K562 (cell line): ENCODE data around the gene NKD1. TPM values are rescaled to one million over a fixed set of nuclear protein-coding genes. Genes with fewer than 3 reads are reported as not detected.

ENCODE experiments used
- ATAC-seq: fragments of 200-7000 bp; cut with Tn5 transposase; 3 replicates; pipeline ENCODE4 v1.9.1; 2020; ENCODE audit warnings: moderate library complexity
- BruUV-seq: library from RNA; stranded (reverse); fragments of 400-500 nt; replicated peaks from 2 replicates; lab custom pipeline; 2021; lab: Mats Ljungman, UMichigan
- CTCF ChIA-PET: fragments of 300-600 bp; formaldehyde crosslinking; extraction: SDS; loops from one replicate; lab custom pipeline; 2021; ENCODE audit warnings: low intra/inter-chr PET ratio; lab: Yijun Ruan, JAX
- POLR2A ChIA-PET: fragments of 300-600, 350-650 bp; sonication (Branson Sonifier 250); formaldehyde crosslinking; extraction: SDS; loops from one replicate; lab custom pipeline; 2021; ENCODE audit warnings: antibody characterized with exemption, inconsistent platforms; lab: Yijun Ruan, JAX
- DNase-seq, 4 experiments: peaks; one replicate each; pipeline versions ENCODE4 v3.0.0 to v3.0.0-alpha.2; 2011 to 2018; ENCODE audit warnings: low spot score in 3 of 4, mixed read lengths in 3 of 4; ENCODE audit errors: extremely low read depth in 1 of 4
- FAIRE-seq: peaks from 2 replicates; lab custom pipeline; 2011; peaks lifted over from hg19 to GRCh38; lab: Jason Lieb, UNC
- H2AFZ ChIP-seq: 2 replicates; pipeline ENCODE4 v1.6.0; 2011; ENCODE audit warnings: low read depth, low read length, control low read depth, inconsistent platforms
- H3K27ac ChIP-seq: fragments of 200-600 bp; 3 replicates; pipeline ENCODE4 v1.8.0; 2011; ENCODE audit warnings: low read depth, mild to moderate bottlenecking, control low read depth, inconsistent platforms, low read length, moderate library complexity, mixed read lengths; ENCODE audit errors: extremely low read depth
- H3K27me3 ChIP-seq, 2 experiments: fragments of 300-600 bp in 1 of 2; 2 replicates in 1 of 2; 3 replicates in 1 of 2; pipeline versions ENCODE4 v1.6.0 to v1.8.0; 2011; ENCODE audit warnings: inconsistent platforms in 2 of 2, low read length in 2 of 2, mild to moderate bottlenecking in 1 of 2, mixed read lengths in 1 of 2, moderate library complexity in 1 of 2; ENCODE audit not compliant: control insufficient read depth in 2 of 2, insufficient read depth in 2 of 2
- H3K36me3 ChIP-seq: fragments of 300-600 bp; 3 replicates; pipeline ENCODE4 v1.8.0; 2011; ENCODE audit warnings: mild to moderate bottlenecking, low read length, inconsistent platforms; ENCODE audit not compliant: control insufficient read depth, insufficient read depth
- H3K4me1 ChIP-seq, 2 experiments: fragments of 200-600 bp in 1 of 2; replicated peaks in 1 of 2; 2 replicates in 1 of 2; 3 replicates in 1 of 2; pipeline versions ENCODE4 v1.5.1 to v1.8.0; 2011; ENCODE audit warnings: inconsistent platforms in 2 of 2, low read length in 2 of 2, mild to moderate bottlenecking in 1 of 2, mixed read lengths in 1 of 2, moderate library complexity in 1 of 2; ENCODE audit not compliant: control insufficient read depth in 2 of 2, insufficient read depth in 2 of 2
- H3K4me2 ChIP-seq: 2 replicates; pipeline ENCODE4 v1.6.1; 2011; ENCODE audit warnings: low read length, control low read depth, inconsistent platforms, mixed read lengths; ENCODE audit not compliant: insufficient read depth
- H3K4me3 ChIP-seq: fragments of 200-600 bp; sonication (generic), shearing (Covaris generic); 2 replicates; pipeline ENCODE4 v1.5.1; 2016; ENCODE audit warnings: control low read depth, inconsistent platforms
- H3K79me2 ChIP-seq: fragments of 200-600 bp; 3 replicates; pipeline ENCODE4 v1.8.0; 2011; ENCODE audit warnings: low read length, inconsistent platforms; ENCODE audit not compliant: control insufficient read depth, insufficient read depth
- H3K9ac ChIP-seq, 2 experiments: 2 replicates each; pipeline versions ENCODE4 v1.6.0 to v1.6.1; 2011; ENCODE audit warnings: low read depth in 2 of 2, low read length in 2 of 2, control low read depth in 1 of 2, inconsistent platforms in 1 of 2, mild to moderate bottlenecking in 1 of 2, mixed read lengths in 1 of 2; ENCODE audit not compliant: insufficient read depth in 1 of 2
- H3K9me1 ChIP-seq: one replicate; pipeline ENCODE4 v1.6.0; 2011; ENCODE audit warnings: inconsistent platforms, mild to moderate bottlenecking, low read length, moderate library complexity; ENCODE audit not compliant: control insufficient read depth, insufficient read depth
- H3K9me3 ChIP-seq: replicated peaks from 2 replicates; pipeline ENCODE4 v1.5.1; 2011; ENCODE audit warnings: low read depth, low read length, inconsistent platforms; ENCODE audit not compliant: control insufficient read depth, insufficient read depth
- H4K20me1 ChIP-seq: replicated peaks from 2 replicates; pipeline ENCODE4 v1.6.1; 2011; ENCODE audit warnings: low read length, inconsistent platforms, mixed read lengths; ENCODE audit not compliant: control insufficient read depth, insufficient read depth
- CREB3 ChIP-seq: fragments of 450-650 bp; conservative IDR thresholded peaks from 2 replicates; pipeline ENCODE4 v1.6.1; 2016; ENCODE audit warnings: missing genetic modification characterization, low read depth, mild to moderate bottlenecking, missing compliant biosample characterization, moderate library complexity
- GTF2B ChIP-seq: IDR thresholded peaks from 2 replicates; pipeline ENCODE4 v1.6.1; 2011; ENCODE audit not compliant: insufficient read length; ENCODE audit errors: extremely low read depth
- MXI1 ChIP-seq: IDR thresholded peaks from 2 replicates; pipeline ENCODE4 v1.6.1; 2011; ENCODE audit warnings: low read depth, mild to moderate bottlenecking, improper control_type of control experiment, low read length
- NFE2L1 ChIP-seq: fragments of 450-650 bp; IDR thresholded peaks from 2 replicates; pipeline ENCODE4 v1.6.1; 2016; ENCODE audit warnings: missing genetic modification characterization, low read depth, mild to moderate bottlenecking, missing compliant biosample characterization, moderate library complexity, borderline replicate concordance
- PURB ChIP-seq: sonication (generic); formaldehyde crosslinking; IDR thresholded peaks from 2 replicates; pipeline ENCODE4 v1.9.0; 2021; ENCODE audit warnings: low read depth, mild to moderate bottlenecking, missing genetic modification reagents
- RBFOX2 ChIP-seq: fragments of 200-400 bp; formaldehyde crosslinking; IDR thresholded peaks from 2 replicates; pipeline ENCODE4 v1.6.1; 2017; ENCODE audit warnings: low read depth, mild to moderate bottlenecking, low read length, moderate library complexity
- SAP30 ChIP-seq: fragments of 200-600 bp; sonication (generic); IDR thresholded peaks from 2 replicates; pipeline ENCODE4 v1.6.1; 2012; ENCODE audit warnings: borderline replicate concordance, low read depth, mild to moderate bottlenecking, moderate library complexity, low read length, control low read depth, inconsistent platforms; ENCODE audit not compliant: insufficient read depth, poor library complexity, severe bottlenecking
- STAG1 ChIP-seq: sonication (generic); formaldehyde crosslinking; IDR thresholded peaks from 2 replicates; pipeline ENCODE4 v1.5.0; 2020; ENCODE audit warnings: missing genetic modification reagents, borderline replicate concordance
- TFE3 ChIP-seq: fragments of 450-650 bp; formaldehyde crosslinking; IDR thresholded peaks from 2 replicates; pipeline ENCODE4 v1.4.0; 2020; ENCODE audit warnings: mild to moderate bottlenecking, mixed read lengths
- XRCC3 ChIP-seq: fragments of 450-650 bp; IDR thresholded peaks from 2 replicates; pipeline ENCODE4 v1.6.1; 2017; ENCODE audit warnings: mild to moderate bottlenecking, moderate library complexity
- YBX1 ChIP-seq: fragments of 450-650 bp; IDR thresholded peaks from 2 replicates; pipeline ENCODE4 v1.7.1; 2016; ENCODE audit warnings: mild to moderate bottlenecking
- ZBTB43 ChIP-seq: sonication (generic); formaldehyde crosslinking; IDR thresholded peaks from 2 replicates; pipeline ENCODE4 v1.8.0; 2023; ENCODE audit warnings: mild to moderate bottlenecking, missing genetic modification reagents
- ZBTB49 ChIP-seq: sonication (generic); formaldehyde crosslinking; IDR thresholded peaks from 2 replicates; pipeline ENCODE4 v1.8.0; 2022; ENCODE audit warnings: missing genetic modification reagents, mild to moderate bottlenecking, borderline replicate concordance
- ZNF121 ChIP-seq: sonication (generic); formaldehyde crosslinking; conservative IDR thresholded peaks from 2 replicates; pipeline ENCODE4 v1.8.0; 2022; ENCODE audit warnings: missing genetic modification reagents
- WGBS: fragments of 100-300 bp; shearing (Covaris generic); methylation state at CpG from one replicate; pipeline ENCODE4 v1.1.6; 2016; ENCODE audit warnings: low coverage, mixed read lengths; ENCODE audit not compliant: insufficient coverage; ENCODE audit errors: missing lambda C conversion rate; 5-methylcytosine and 5-hydroxymethylcytosine counted together
- in situ Hi-C: fragments of 300-500 bp; cut with MboI; formaldehyde crosslinking; loops from 4 replicates; pipeline ENCODE4 v1.15.0; 2018; ENCODE audit warnings: inconsistent platforms, mixed read lengths
- intact Hi-C: fragments of 100-400 bp; cut with micrococcal nuclease; formaldehyde crosslinking; loops from 2 replicates; pipeline ENCODE4 v1.14.2; 2022
- polyA plus RNA-seq, 8 experiments: library from polyadenylated mRNA; depleted of rRNA in 4 of 8; stranded (reverse) in 5 of 8; unstranded in 3 of 8; fragments of >200 nt; fragmentation: Nextera tagmentation in 2 of 8; fragmentation: Illumina TruSeq in 1 of 8; extraction: Ambion mirVana in 2 of 8; extraction: Trizol in 1 of 8; gene quantifications; 2 replicates each; pipeline versions ENCODE4 v1.2.1 to v1.2.3, GENCODE V29; 2011 to 2014; ENCODE audit warnings: inconsistent platforms in 1 of 8, missing spikeins in 1 of 8
- total RNA-seq, 7 experiments: library from RNA; depleted of rRNA in 6 of 7; stranded (reverse); fragments of >200 nt in 6 of 7; fragmentation: Illumina TruSeq in 2 of 7; extraction: Trizol in 2 of 7; gene quantifications; 2 replicates each; pipeline versions ENCODE4 v1.2.1 to v1.2.3, GENCODE V29; 2011 to 2021; ENCODE audit warnings: low replicate concordance in 1 of 7

NKD1 gene
- total and polyA plus RNA-seq, 9 of the 15 experiments (the other 6 are each of a cell fraction or from before 2014, with no cell fraction given), result under 0.01 to 0.24 (median 0.04) TPM; not detected in 2

- Histone ChIP-seq H3K27ac (no peak overlapping the region), H3K4me3 (no peak overlapping the region), H3K4me2 (no peak overlapping the region), H3K36me3 (no peaks in the 10 kb centered on the region), H3K9me3 (no peaks in the 10 kb centered on the region), H3K27me3 (peaks cover 8 to 52% of the 10 kb centered on the region in 2 experiments), H3K9ac (no peak overlapping the region), H4K20me1 (0 out of 2 replicates have a peak, but pooled peaks cover 5% of the 10 kb centered on the region), H2AFZ (no peak overlapping the region), H3K4me1 (no peaks in the 10 kb centered on the region), H3K79me2 (no peaks in the 10 kb centered on the region), H3K9me1 (peaks cover 5% of the 10 kb centered on the region)
- in situ Hi-C loops (no loop called here), intact Hi-C loops (no loop called here)
- FAIRE-seq, result no peak
- ChIA-PET POLR2A (interaction anchor here (0.5 kb wide), 1 partner anchor 167 kb away, joined by 3 read pairs; no protein-coding TSS in a partner anchor), CTCF (no interaction called here)
- DNase-seq, result no peak
- 1% methylated on average over 15 of the region's 20 CpGs for WGBS
- no TSS peak for BruUV-seq
- no peak for ATAC-seq
- TF ChIP-seq YBX1, result no peak
- no peak for TF ChIP-seq CREB3 (tag)
- no peak for TF ChIP-seq RBFOX2
- no peak for TF ChIP-seq ZNF121 (CRISPR knock-in tag)
- TF ChIP-seq TFE3 (CRISPR knock-in tag), result no peak
- TF ChIP-seq STAG1, result no peak
- TF ChIP-seq NFE2L1, result no peak
- TF ChIP-seq SAP30, result no peak
- no peak for TF ChIP-seq GTF2B
- no peak for TF ChIP-seq ZBTB49
- no peak for TF ChIP-seq MXI1
- TF ChIP-seq ZBTB43 (CRISPR knock-in tag), result no peak
- no peak for TF ChIP-seq XRCC3
- TF ChIP-seq PURB (CRISPR knock-in tag), result no peak
Measured at GRCh38 chr16:50645563-50646220, 97.5 kb downstream of the NKD1 start.
